Measurements from ENCODE around the gene AIMP1.

AIMP1 gene

GRCh38 chr4:106338671-106339070 is 22.3 kb downstream of the AIMP1 start:
- TF ChIP-seq, protein P1, sequence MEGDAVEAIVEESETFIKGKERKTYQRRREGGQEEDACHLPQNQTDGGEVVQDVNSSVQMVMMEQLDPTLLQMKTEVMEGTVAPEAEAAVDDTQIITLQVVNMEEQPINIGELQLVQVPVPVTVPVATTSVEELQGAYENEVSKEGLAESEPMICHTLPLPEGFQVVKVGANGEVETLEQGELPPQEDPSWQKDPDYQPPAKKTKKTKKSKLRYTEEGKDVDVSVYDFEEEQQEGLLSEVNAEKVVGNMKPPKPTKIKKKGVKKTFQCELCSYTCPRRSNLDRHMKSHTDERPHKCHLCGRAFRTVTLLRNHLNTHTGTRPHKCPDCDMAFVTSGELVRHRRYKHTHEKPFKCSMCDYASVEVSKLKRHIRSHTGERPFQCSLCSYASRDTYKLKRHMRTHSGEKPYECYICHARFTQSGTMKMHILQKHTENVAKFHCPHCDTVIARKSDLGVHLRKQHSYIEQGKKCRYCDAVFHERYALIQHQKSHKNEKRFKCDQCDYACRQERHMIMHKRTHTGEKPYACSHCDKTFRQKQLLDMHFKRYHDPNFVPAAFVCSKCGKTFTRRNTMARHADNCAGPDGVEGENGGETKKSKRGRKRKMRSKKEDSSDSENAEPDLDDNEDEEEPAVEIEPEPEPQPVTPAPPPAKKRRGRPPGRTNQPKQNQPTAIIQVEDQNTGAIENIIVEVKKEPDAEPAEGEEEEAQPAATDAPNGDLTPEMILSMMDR (IDR thresholded peaks at IDR 0.05; ENCODE audit: low read depth, low read length, missing control alignments) = no peak
- Histone ChIP-seq H3K27ac (no peak overlapping the region), H3K27me3 (replicated peaks) (no peaks in the 10 kb centered on the region), H3K4me3 (ENCODE audit: low read depth, low read length) (no peak overlapping the region), H3K36me3 (replicated peaks) (peaks cover 19% of the 10 kb centered on the region)
- no peak for DNase-seq
- in situ Hi-C loops (cut with HindIII; ENCODE audit: low pct_ligation_motif_present, low sequenced_read_pairs) = no loop called here

DNA sequence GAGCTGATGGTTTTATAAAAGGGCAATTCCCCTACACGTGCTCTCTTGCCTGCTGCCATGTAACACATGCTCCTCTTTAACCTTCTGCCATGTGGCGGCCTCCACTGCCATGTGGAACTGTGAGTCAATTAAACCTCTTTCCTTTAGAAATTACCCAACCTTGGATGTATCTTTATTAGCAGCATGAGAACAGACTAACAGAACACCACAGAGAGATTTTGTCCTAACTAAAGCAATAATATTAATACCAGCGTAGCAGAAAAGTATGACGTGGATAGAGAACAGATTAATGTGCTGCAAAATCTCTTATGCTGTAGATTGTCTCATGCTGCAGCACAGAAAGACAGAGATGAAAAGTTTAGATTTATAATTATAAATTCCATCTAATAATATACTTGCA is 23.1 kb downstream of the AIMP1 start:
- no peak overlapping the region for H3K27ac ChIP-seq
- no peak overlapping the region for H3K4me3 ChIP-seq (ENCODE audit: low read depth, low read length)
- H3K36me3 ChIP-seq (replicated peaks) = peaks cover 17% of the 10 kb centered on the region
- no peak for DNase-seq
- TF ChIP-seq, protein P1 (IDR thresholded peaks at IDR 0.05; ENCODE audit: low read depth, low read length, missing control alignments) = no peak
- H3K27me3 ChIP-seq (replicated peaks) = no peaks in the 10 kb centered on the region
- in situ Hi-C loops (cut with HindIII; ENCODE audit: low pct_ligation_motif_present, low sequenced_read_pairs) = no loop called here

- no peak for DNase-seq
- in situ Hi-C loops (cut with HindIII; ENCODE audit: low pct_ligation_motif_present, low sequenced_read_pairs) = no loop called here
- Histone ChIP-seq H3K4me3 (ENCODE audit: low read depth, low read length) (no peak overlapping the region), H3K27me3 (replicated peaks) (no peaks in the 10 kb centered on the region), H3K27ac (no peak overlapping the region), H3K36me3 (replicated peaks) (peaks cover 17% of the 10 kb centered on the region)
- TF ChIP-seq, protein P1 (IDR thresholded peaks at IDR 0.05; ENCODE audit: low read depth, low read length, missing control alignments) = no peak
Observed at GRCh38 chr4:106340774-106341173, 24.4 kb downstream of the AIMP1 start.

- no peak overlapping the region for H3K27ac ChIP-seq
- in situ Hi-C loops (cut with HindIII; ENCODE audit: low pct_ligation_motif_present, low sequenced_read_pairs) = no loop called here
- H3K36me3 ChIP-seq (replicated peaks) = peaks cover 9% of the 10 kb centered on the region
- no peaks in the 10 kb centered on the region for H3K27me3 ChIP-seq (replicated peaks)
- DNase-seq = no peak
- TF ChIP-seq, protein P1 (IDR thresholded peaks at IDR 0.05; ENCODE audit: low read depth, low read length, missing control alignments) = no peak
- H3K4me3 ChIP-seq (ENCODE audit: low read depth, low read length) = no peak overlapping the region
Observed at GRCh38 chr4:106343865-106344646, 27.7 kb downstream of the AIMP1 start.

DNA sequence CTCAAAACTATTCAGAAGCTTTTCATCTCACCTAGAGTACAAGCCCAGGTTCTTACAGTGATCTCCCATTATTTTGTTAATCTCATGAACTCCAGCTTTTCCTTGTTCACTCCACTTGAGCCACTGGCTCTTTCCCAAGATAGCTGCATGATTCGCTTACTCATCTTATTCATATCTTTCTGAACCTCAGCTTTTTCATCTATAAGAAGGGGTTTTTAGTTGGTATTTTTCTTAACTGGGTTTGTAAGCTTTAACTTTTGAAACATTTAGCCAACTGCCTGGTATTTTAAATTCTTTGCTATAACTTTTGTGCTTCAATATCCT is 28.3 kb downstream of the AIMP1 start:
- in situ Hi-C loops (cut with HindIII; ENCODE audit: low pct_ligation_motif_present, low sequenced_read_pairs) = no loop called here
- H3K36me3 ChIP-seq (replicated peaks) = peaks cover 7% of the 10 kb centered on the region
- TF ChIP-seq, protein P1 (IDR thresholded peaks at IDR 0.05; ENCODE audit: low read depth, low read length, missing control alignments) = no peak
- no peaks in the 10 kb centered on the region for H3K27me3 ChIP-seq (replicated peaks)
- DNase-seq = peak; percentile 50
- no peak overlapping the region for H3K4me3 ChIP-seq (ENCODE audit: low read depth, low read length)
- H3K27ac ChIP-seq = no peak overlapping the region

- H3K27ac ChIP-seq = no peak overlapping the region
- DNase-seq = no peak
- H3K4me3 ChIP-seq (ENCODE audit: low read depth, low read length) = no peak overlapping the region
- peaks cover 7% of the 10 kb centered on the region for H3K36me3 ChIP-seq (replicated peaks)
- no peaks in the 10 kb centered on the region for H3K27me3 ChIP-seq (replicated peaks)
- in situ Hi-C loops (cut with HindIII; ENCODE audit: low pct_ligation_motif_present, low sequenced_read_pairs) = no loop called here
- TF ChIP-seq, protein P1 (IDR thresholded peaks at IDR 0.05; ENCODE audit: low read depth, low read length, missing control alignments) = no peak
Observed at GRCh38 chr4:106347167-106347566, 30.8 kb downstream of the AIMP1 start.

Data from brain microvascular endothelial cell (primary cell).